Forelimb muscle (tissue), 1 donor: ENCODE data around the gene DCT. TPM values are rescaled to one million over a fixed set of nuclear protein-coding genes. Genes with fewer than 3 reads are reported as not detected.
"Not testable (repeated sequence)": the region's sequence is repeated elsewhere in the genome, so short reads cannot be mapped to it uniquely, and the experiment has no call there.

ENCODE experiments used
- DNase-seq: peaks from one replicate; pipeline ENCODE4 v3.0.0-alpha.2; 2013; ENCODE audit warnings: low read depth
- polyA plus RNA-seq: library from polyadenylated mRNA; unstranded; fragments of 120-200 nt; gene quantifications from one replicate; pipeline ENCODE4 v1.2.1, GENCODE V29; 2013; ENCODE audit not compliant: insufficient read length

Gene DCT
- polyA plus RNA-seq, result 0.18 TPM

GRCh38 chr13:94479616-94480015, at the start of gene DCT:
Gene DCT (minus strand): TSS chr13:94479682. CDS start chr13:94479255, 427 bp downstream.
- no peak for DNase-seq

- DNase-seq, result not testable (repeated sequence)
These were observed 47.5 kb upstream of the DCT start for GRCh38 chr13:94526956-94527355.

GRCh38 chr13:94525781-94526180, 46.3 kb upstream of the DCT start:
- DNase-seq, result no peak

DNA sequence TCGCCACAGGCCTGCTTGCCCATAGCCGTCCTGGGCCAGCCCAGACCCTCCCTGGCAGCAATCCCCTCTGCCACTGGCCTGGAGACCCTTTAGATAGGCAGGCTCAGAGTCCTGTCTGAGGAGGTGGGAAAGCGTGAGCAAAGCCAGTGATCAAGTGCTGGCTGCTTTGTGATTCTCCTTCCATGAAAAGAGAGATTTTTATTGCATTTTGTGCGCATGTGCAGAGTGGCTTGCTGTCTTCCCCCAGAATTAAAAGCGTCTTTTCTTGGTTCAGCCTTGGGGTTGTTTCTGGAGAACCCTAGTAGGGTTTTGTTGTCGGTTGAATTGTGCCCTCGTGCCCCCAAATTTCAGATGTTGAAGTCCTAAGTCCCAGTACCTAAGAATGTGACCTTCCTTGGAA, 44.9 kb upstream of the DCT start:
- DNase-seq, result no peak

DNA sequence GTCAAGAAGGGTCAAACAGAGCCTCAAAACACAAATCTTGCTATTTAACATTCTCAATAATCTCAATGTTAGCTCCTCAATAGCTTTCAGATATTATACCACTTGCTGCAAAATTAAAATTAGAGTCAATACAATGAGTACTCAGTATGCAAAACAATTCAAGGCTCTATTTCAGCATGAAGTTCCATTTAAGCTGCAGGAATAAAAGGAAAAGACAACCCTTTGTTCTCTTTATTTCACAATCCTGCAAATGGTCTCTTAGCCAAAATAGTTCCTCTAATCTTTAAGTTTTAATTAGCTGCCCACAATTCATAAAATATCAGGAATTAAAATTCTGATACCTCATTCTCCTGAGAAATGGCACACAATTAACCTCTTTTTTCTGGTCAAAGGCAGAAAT, 40.5 kb upstream of the DCT start:
- no peak for DNase-seq

GRCh38 chr13:94516456-94516855, 37.0 kb upstream of the DCT start:
- no peak for DNase-seq

DNA sequence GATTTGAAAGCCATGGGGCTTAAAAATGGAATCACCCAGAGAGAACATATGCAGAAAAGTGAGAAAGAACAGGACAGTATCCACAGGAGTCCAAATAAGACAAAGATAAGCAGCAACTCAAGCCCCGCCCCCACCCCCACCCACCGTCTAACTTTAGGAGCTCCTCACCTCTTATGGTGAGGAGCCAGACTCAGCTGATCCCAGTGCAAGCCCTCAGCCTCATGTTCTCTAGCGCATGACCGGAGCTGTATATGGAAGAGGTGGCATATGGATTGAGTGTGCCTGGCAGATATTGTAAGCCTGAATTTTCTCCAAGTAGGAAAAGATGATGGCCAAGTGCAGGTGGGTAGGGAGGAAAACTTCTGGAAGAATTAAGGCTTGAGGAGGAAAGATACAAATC, 36.4 kb upstream of the DCT start:
- no peak for DNase-seq

DNA sequence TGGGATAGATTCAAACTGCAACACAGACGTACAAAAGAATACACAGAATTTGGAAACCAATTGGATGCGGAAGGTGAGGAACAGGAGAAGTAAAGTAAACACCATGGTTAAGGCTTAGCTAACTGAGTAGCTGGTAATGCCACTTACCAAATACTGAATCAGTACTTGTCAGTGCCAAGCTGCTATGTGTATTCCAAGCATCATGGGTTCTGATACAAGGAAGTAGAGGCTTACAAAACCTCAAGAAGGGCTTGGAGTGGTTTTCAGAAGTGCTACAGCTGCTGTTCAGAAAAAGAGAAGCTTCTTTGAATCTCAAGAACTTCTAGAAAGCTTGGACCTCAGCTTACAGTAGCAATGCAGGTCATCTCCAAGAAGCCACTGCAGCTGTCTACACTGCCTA, 35.9 kb upstream of the DCT start:
- no peak for DNase-seq

DNA sequence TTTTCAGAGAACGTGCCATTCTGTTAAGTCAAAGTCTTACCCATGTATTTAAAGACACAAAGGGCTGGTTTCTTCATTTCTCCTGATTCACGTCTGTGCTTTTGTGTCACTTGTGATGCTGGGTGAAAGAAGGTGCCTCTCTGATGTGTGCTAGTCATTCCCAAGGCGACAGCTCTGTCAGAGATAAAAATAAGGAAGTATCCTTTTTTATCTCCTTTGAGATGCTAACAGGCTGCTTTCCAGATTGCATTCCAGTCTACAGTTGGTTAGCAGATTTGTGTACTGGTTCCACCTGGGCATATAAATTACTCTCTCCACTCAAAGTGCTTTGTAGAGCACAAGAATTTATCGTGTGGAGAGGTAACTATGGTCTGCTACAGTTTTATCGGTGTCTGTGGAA, 33.5 kb upstream of the DCT start:
- no peak for DNase-seq

DNA sequence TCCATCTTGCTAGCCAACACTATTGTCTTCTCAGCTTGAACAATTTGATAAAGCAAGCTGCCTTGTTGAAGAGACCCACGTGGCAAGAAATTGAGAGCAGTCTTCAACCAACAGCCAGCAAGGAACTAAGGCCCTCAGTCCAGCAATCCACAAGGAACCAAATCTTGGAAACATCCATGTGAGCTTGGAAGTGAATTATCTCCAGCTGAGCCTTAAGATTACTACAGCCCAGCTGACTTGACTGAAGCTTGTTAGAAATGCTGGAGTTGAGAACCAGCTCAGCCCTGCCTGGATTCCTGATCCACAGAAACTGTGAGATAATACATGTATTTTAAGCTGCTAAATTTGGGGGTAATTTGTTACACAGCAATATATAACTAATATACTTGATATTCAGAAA, 26.2 kb upstream of the DCT start:
- DNase-seq, result no peak

DNA sequence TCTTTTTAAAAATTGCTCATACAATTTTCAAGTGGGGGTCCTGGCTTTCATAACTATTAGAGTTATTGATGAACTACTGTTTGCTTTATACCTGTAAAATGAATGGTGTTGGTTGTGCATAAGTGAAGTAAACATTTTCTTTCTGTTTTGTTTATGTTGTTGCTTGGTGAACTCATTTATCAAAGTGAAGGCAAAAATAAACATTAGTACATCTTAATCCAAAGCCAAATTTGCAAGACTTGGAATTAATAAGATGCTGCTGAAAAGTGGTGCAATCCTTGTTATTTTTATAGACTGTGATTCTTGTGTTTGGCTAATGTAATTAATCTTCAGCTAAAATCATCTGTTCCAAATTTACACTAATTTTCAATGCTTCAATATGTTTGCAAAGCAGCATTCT, 24.4 kb upstream of the DCT start:
- no peak for DNase-seq

- not testable (repeated sequence) for DNase-seq
These were observed 19.3 kb upstream of the DCT start for GRCh38 chr13:94498831-94499230.

DNA sequence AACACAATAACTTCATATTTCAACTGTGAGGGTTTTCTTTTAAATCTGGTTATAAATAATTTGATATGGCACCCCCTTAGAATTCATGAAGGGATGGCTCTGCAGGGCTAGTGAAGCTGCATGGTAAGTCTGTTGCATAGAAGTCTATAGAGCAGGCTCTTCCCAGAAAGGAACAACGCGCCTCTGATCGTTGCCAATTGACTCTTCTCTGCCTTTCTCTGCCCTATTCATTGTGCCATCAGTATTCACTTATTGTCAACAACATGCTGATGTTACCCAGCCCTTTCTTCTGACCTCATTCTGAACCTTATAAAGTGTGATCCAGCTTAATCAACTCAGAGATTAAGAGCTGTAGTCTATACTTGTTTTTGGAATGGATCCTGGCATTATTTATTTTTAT, 16.3 kb upstream of the DCT start:
- DNase-seq, result no peak

GRCh38 chr13:94494026-94494425, 14.5 kb upstream of the DCT start:
- no peak for DNase-seq

GRCh38 chr13:94487043-94487442, 7.6 kb upstream of the DCT start:
- no peak for DNase-seq

DNA sequence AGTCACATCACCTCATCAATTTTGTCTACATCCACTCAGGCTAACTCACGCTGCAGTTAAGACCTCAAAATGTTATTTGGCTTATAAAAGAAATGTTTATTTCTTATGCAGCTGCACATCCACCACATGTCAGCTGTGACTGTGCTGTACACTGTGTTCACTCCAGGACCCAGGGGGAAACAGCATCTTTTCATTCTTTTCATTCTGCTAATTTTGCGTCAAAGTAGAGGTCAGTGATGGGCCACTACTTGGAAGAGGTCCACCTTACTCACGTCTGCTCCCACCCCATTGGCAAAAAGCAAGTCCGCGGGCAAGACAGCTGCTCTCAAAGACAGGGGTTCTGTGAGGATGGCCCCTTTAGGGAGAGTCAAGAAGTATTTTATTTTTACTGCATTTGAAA, 4.5 kb upstream of the DCT start:
- DNase-seq, result peak; percentile 35

DNA sequence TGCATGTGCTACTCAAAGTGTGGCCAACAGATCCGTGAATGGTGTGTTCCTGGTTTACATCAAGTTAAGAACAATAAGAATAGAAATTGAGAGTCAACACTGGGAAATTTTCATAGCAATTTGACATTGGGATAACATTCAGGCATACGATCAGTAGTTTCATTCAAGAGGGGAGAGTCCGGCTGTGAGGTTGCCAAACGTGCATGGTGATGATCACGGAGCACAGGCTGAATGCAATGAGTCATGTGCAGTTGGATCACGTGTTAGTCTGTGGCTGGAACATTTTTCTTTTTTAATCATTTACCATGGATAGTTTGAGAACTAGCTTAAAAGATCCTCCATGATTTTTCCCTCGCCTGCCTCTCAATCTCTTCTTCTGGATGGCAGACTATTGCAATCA, 2.5 kb upstream of the DCT start:
- DNase-seq, result no peak

- peak; percentile 60 for DNase-seq
These were observed 1.2 kb upstream of the DCT start for GRCh38 chr13:94480672-94481145.

DNA sequence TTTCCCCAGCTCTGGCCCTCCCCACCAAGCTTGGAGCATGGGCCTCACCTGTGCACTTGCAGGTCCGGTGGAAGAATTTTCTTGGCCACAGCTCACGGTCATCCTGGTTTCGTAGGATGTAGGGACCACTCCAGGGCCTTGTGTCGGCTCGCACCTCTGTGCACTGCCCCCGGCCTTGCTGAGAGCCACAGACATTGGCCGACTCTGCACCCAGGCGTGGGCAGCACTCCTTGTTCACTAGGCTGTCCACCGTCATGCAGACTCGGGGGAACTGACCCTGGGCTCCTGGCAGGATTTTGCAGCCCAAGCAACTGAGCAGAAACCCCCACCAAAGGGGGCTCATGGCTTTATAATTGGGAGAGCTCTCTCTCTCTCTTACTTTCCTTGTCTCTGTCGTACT, 569 bp downstream of the DCT start:
- no peak for DNase-seq

GRCh38 chr13:94470126-94470525, 9.4 kb downstream of the DCT start:
- DNase-seq, result no peak

GRCh38 chr13:94464771-94465170, 14.7 kb downstream of the DCT start:
- DNase-seq, result no peak

GRCh38 chr13:94462670-94463069, 16.8 kb downstream of the DCT start:
- no peak for DNase-seq

DNA sequence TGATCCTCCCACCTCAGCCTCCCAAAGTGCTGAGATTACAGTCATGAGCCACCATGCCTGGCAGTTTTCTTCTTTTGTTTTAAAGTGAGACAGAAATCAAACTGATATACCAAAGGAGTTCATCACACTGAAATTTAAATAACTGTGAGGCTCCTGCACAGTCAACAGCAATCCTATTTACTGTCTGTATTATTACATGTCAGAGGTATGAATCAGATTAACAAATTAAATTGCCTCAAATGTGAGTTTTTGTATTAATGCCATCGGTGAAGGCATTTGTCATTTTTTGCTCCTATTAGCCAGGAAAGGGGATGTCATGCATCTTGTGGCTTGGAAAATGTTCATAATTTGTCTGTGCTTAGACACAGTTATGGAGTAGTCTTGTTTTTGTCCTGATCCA, 20.4 kb downstream of the DCT start:
- DNase-seq, result no peak

DNA sequence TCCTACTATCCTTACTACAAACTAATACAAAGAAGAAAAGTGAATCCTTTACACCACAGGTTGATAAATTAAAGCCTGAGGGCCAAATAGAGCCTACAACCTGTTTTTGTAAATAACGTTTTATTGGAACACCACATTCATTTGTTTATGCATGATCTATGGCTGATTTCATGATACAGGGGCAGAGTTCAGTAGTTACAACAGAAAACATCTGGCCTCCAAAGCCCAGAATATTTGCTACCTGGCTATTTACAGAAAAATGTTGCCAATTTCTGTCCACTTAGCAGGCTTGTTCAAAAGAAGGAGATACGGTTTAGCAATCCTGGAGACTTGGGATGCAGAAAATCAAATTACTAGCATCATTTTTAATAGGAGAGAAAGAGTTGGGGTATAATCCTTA, 24.1 kb downstream of the DCT start:
- no peak for DNase-seq

DNA sequence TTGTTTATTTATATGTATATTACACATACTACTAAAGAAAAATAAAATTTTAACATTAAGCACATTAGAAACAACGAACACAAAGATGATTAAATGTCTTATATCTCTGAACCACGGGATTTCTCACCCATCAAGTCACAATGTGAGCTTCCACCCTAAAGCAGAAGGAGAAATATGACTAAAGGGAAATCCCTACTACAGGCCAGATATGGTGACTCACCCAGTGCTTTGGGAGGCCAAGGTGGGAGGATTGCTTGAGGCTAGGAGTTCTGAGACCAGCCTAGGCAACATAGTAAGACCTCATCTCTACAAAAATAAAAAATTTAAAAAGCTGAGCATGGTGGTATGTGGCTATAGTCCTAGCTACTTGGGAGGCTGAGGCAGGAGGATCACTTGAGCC, 24.6 kb downstream of the DCT start:
- DNase-seq, result no peak
